ENCODE measurements around the gene INSM2.

DNA sequence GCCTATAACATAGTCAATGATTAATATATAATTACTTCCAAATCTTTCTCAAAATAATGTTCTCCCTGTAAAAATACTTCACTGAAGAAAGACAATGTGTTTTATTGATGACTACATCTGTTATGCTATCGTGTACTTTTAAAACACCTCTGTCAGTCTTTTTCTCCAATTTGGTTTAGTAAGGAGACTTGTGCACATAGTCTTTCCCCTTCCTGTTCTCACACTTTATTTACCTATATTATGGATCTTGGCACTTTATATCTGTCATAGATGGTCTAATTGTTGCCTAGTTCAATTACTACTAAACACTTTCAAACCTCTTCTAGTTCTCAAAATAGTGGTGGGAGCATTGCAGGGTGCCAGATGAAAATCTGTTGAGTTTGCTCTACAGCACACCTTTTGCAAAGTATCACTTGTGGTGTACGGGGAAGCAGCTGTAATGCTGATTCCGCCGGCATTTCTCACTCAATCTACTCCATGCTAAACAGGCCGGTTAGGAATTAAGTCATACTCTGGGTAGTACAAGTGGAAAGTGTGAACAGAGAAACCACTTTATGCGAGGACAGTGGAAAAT lies 1.1 kb upstream of the INSM2 start:
- TF ChIP-seq POLR2A (IDR thresholded peaks at IDR 0.05; ENCODE audit: low read depth, low read length) (no peak), TAF1 (IDR thresholded peaks at IDR 0.05; ENCODE audit: low read depth, low read length) (no peak), POLR2AphosphoS5 (IDR thresholded peaks at IDR 0.05; ENCODE audit: low read depth, low read length) (no peak), SPI1 (IDR thresholded peaks at IDR 0.05; ENCODE audit: low read depth, low read length) (no peak), PAX5 (IDR thresholded peaks at IDR 0.05; ENCODE audit: insufficient read depth, low read length, severe bottlenecking) (no peak)
